ENCODE measurements around the gene MAL. TPM values are rescaled to one million over a fixed set of nuclear protein-coding genes. Genes with fewer than 3 reads are reported as not detected.

Gene MAL
- total and polyA plus RNA-seq, 2 of the 8 experiments (the other 6 are each of a cell fraction or from before 2014, with no cell fraction given): not detected

- Histone ChIP-seq H2AK5ac (ENCODE audit: low read depth, low read length) (no peak overlapping the region), H3K4me1 (replicated peaks in 1 of 4; ENCODE audit: control insufficient read depth in 3 of 4, insufficient read depth in 4 of 4, low read length in 3 of 4) (peaks cover 0 to 3% (median 0%) of the 10 kb centered on the region in 4 experiments; a peak in 1 of 7 replicates), H3K27me3 (replicated peaks in 1 of 4; ENCODE audit: control insufficient read depth in 3 of 4, extremely low read depth in 1 of 4, insufficient read depth in 3 of 4, low read length in 3 of 4) (no peaks in the 10 kb centered on the region; a peak in 1 of 7 replicates), H3K27ac (ENCODE audit: low read depth, low read length) (no peak overlapping the region), H3K56ac (replicated peaks; ENCODE audit: insufficient read length, low read depth, low read length) (no peak overlapping the region), H2AFZ (ENCODE audit: low read length) (no peak overlapping the region), H3K9me3 (ENCODE audit: insufficient read depth in 2 of 2, low read depth in 1 of 2, low read length in 1 of 2) (peaks cover 72 to 98% of the 10 kb centered on the region in 2 experiments), H2BK120ac (replicated peaks; ENCODE audit: low read depth, low read length) (no peak overlapping the region), H3K9ac (replicated peaks in 1 of 4; ENCODE audit: extremely low read depth in 1 of 4, low read depth in 3 of 4, low read length in 3 of 4) (no peak overlapping the region), H3K4ac (replicated peaks; ENCODE audit: insufficient read length, low read depth, low read length) (no peak overlapping the region), H3K23me2 (ENCODE audit: low read depth, low read length) (no peaks in the 10 kb centered on the region), H4K5ac (ENCODE audit: insufficient read length, low read depth, low read length) (no peak overlapping the region), H3K14ac (ENCODE audit: insufficient read length) (no peak overlapping the region), H2BK15ac (ENCODE audit: low read length) (no peak overlapping the region), H3K79me1 (ENCODE audit: low read depth, low read length) (no peaks in the 10 kb centered on the region), H4K20me1 (replicated peaks in 1 of 2; ENCODE audit: control insufficient read depth in 1 of 2, insufficient read depth in 2 of 2, low read length in 2 of 2) (no peaks in the 10 kb centered on the region), H2BK5ac (ENCODE audit: low read depth, low read length) (no peak overlapping the region), H4K91ac (replicated peaks; ENCODE audit: insufficient read length, low read length) (no peak overlapping the region), H3K4me3 (ENCODE audit: extremely low read depth in 1 of 4, insufficient read depth in 2 of 4, low read depth in 3 of 4, low read length in 4 of 4) (no peak overlapping the region), H3K23ac (ENCODE audit: insufficient read length) (no peak overlapping the region), H3K18ac (ENCODE audit: extremely low read depth, low read length) (no peak overlapping the region), H3K79me2 (ENCODE audit: control insufficient read depth in 1 of 2, insufficient read depth in 2 of 2, low read length in 2 of 2) (no peaks in the 10 kb centered on the region), H3K36me3 (ENCODE audit: control insufficient read depth in 2 of 4, insufficient read depth in 4 of 4, low read length in 3 of 4) (no peaks in the 10 kb centered on the region; a peak in 2 of 8 replicates), H2BK12ac (ENCODE audit: low read depth, low read length) (no peak overlapping the region), H3K4me2 (ENCODE audit: insufficient read depth in 1 of 2, low read depth in 2 of 2, low read length in 2 of 2) (no peak overlapping the region), H4K8ac (ENCODE audit: extremely low read depth, insufficient read depth, low read length) (no peak overlapping the region), H2BK20ac (ENCODE audit: low read length) (no peak overlapping the region)
- DNase-seq (ENCODE audit: low read depth in 1 of 2, low spot score in 2 of 2): no peak
- ChIA-PET POLR2A (ENCODE audit: partially characterized antibody) (no interaction called here), CTCF (ENCODE audit: partially characterized antibody) (no interaction called here)
- WGBS, 2 experiments (ENCODE audit: extremely low coverage in 1 of 2, insufficient coverage in 1 of 2, insufficient read length in 1 of 2, insufficient replicate concordance in 2 of 2, low coverage in 1 of 2, low lambda C conversion rate in 2 of 2, missing lambda C conversion rate in 1 of 2): 78% methylated on average over 15 of the region's 15 CpGs; no CpG with 5 or more reads in 1 of the 2 experiments
- no peak for FAIRE-seq
- TF ChIP-seq PHF8 (conservative IDR thresholded peaks at IDR 0.05; ENCODE audit: low read depth, low read length) (no peak), CREB1 (IDR thresholded peaks at IDR 0.05) (no peak), SIN3A (conservative IDR thresholded peaks at IDR 0.05 in 1 of 2, IDR thresholded peaks at IDR 0.05 in 1 of 2; ENCODE audit: low read depth in 1 of 2, low read length in 2 of 2) (no peak), TEAD4 (IDR thresholded peaks at IDR 0.05; ENCODE audit: low read depth, low read length) (no peak), RFX5 (IDR thresholded peaks at IDR 0.05; ENCODE audit: borderline replicate concordance, low read depth, low read length) (no peak), YY1 (IDR thresholded peaks at IDR 0.05; ENCODE audit: low read depth, low read length) (no peak), MAFK (IDR thresholded peaks at IDR 0.05; ENCODE audit: low read depth, low read length) (no peak), CEBPB (IDR thresholded peaks at IDR 0.05; ENCODE audit: low read depth, low read length) (no peak), NANOG (IDR thresholded peaks at IDR 0.05; ENCODE audit: insufficient read depth, low read depth, low read length, poor library complexity, severe bottlenecking) (no peak), RBBP5 (IDR thresholded peaks at IDR 0.05; ENCODE audit: borderline replicate concordance, low read depth, low read length) (no peak)
These were observed 10.1 kb upstream of the MAL start for GRCh38 chr2:95015261-95015912.

Data from H1 (cell line).